Neural progenitor cell (in vitro differentiated cells): Measurements from ENCODE around the gene GALNTL6. TPM values are rescaled to one million over a fixed set of nuclear protein-coding genes. Genes with fewer than 3 reads are reported as not detected.

Source experiments
- DNase-seq: peaks from one replicate; pipeline ENCODE4 v3.0.0-alpha.2; 2016; ENCODE audit warnings: low spot score
- H2AFZ ChIP-seq: fragments of 200-600 bp; sonication (generic); replicated peaks from 2 replicates; pipeline ENCODE4 v1.6.1; 2016; ENCODE audit warnings: antibody characterized with exemption
- H3F3A ChIP-seq: fragments of 200-600 bp; sonication (generic); 2 replicates; pipeline ENCODE4 v1.6.1; 2016; ENCODE audit warnings: antibody characterized with exemption, low read depth
- H3K27ac ChIP-seq: fragments of 200-600 bp; sonication (generic); 2 replicates; pipeline ENCODE4 v1.5.1; 2016; ENCODE audit warnings: mild to moderate bottlenecking
- H3K27me3 ChIP-seq: fragments of 200-600 bp; sonication (generic); 2 replicates; pipeline ENCODE4 v1.6.1; 2016; ENCODE audit warnings: mild to moderate bottlenecking, moderate library complexity
- H3K36me3 ChIP-seq: fragments of 200-600 bp; sonication (generic); 2 replicates; pipeline ENCODE4 v1.5.1; 2016
- H3K4me1 ChIP-seq: fragments of 200-600 bp; sonication (generic); 2 replicates; pipeline ENCODE4 v1.6.1; 2016; ENCODE audit warnings: mixed run types
- H3K4me2 ChIP-seq: fragments of 200-600 bp; sonication (generic); 2 replicates; pipeline ENCODE4 v1.6.1; 2016
- H3K4me3 ChIP-seq: fragments of 200-600 bp; sonication (generic); 2 replicates; pipeline ENCODE4 v1.5.1; 2016
- H3K79me2 ChIP-seq: fragments of 200-600 bp; sonication (generic); 2 replicates; pipeline ENCODE4 v1.6.1; 2016; ENCODE audit warnings: low read depth
- H3K9ac ChIP-seq: fragments of 200-600 bp; sonication (generic); 2 replicates; pipeline ENCODE4 v1.6.1; 2016
- H3K9me3 ChIP-seq: fragments of 200-600 bp; sonication (generic); 2 replicates; pipeline ENCODE4 v1.5.1; 2016; ENCODE audit warnings: low read depth
- H4K20me1 ChIP-seq: fragments of 200-600 bp; sonication (generic); 2 replicates; pipeline ENCODE4 v1.6.1; 2016; ENCODE audit warnings: low read depth
- H3K27ac Mint-ChIP-seq: 3 replicates; pipeline ENCODE4 v1.8.0; 2021; ENCODE audit warnings: mixed read lengths
- H3K27me3 Mint-ChIP-seq: 2 replicates; pipeline ENCODE4 v1.8.0; 2022; ENCODE audit warnings: low read depth, mild to moderate bottlenecking, inconsistent platforms, moderate library complexity, mixed read lengths; ENCODE audit not compliant: insufficient read depth
- H3K36me3 Mint-ChIP-seq: 3 replicates; pipeline ENCODE4 v1.8.0; 2021; ENCODE audit warnings: mixed read lengths
- H3K4me1 Mint-ChIP-seq: 3 replicates; pipeline ENCODE4 v1.8.0; 2021; ENCODE audit warnings: mixed read lengths
- H3K4me3 Mint-ChIP-seq: 3 replicates; pipeline ENCODE4 v1.8.0; 2021; ENCODE audit warnings: mild to moderate bottlenecking, moderate library complexity, mixed read lengths
- H3K9me3 Mint-ChIP-seq: 3 replicates; pipeline ENCODE4 v1.8.0; 2020; ENCODE audit warnings: mixed read lengths
- CTCF ChIP-seq: fragments of 200-600 bp; sonication (generic); IDR thresholded peaks from 2 replicates; pipeline ENCODE4 v1.5.1; 2017; ENCODE audit warnings: antibody characterized with exemption, mild to moderate bottlenecking
- EZH2 ChIP-seq: fragments of 200-600 bp; sonication (generic); IDR thresholded peaks from 2 replicates; pipeline ENCODE4 v1.6.1; 2017; ENCODE audit warnings: antibody characterized with exemption, mild to moderate bottlenecking, moderate library complexity
- EZH2phosphoT487 ChIP-seq: fragments of 200-600 bp; sonication (generic); IDR thresholded peaks from 2 replicates; pipeline ENCODE4 v1.6.1; 2017; ENCODE audit warnings: antibody characterized with exemption
- total RNA-seq: library from RNA; depleted of rRNA; stranded (reverse); fragments of >200 nt; gene quantifications from 2 replicates; pipeline ENCODE4 v1.2.3, GENCODE V29; 2015; ENCODE audit warnings: low replicate concordance

The GALNTL6 gene
- total RNA-seq, 1 donor from 2014 or later: 0.15 TPM

DNA sequence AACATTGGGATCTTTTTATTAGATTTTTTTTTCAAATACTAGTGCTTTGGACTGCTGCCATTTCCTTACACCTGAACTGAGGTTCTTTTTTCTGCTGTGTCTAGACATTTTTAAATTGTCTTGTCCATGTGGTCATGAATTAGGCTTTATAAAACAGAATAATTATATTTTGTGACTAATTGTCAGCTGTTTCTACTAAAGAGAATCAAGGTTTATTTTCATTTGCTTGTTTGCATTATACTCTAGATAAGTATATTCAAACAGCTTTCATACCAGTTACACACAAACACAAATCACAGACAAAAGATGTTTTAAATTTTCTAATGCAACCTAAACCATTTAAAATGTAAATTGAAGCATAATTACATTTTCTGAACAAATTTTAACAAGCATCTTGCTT is 194.7 kb downstream of the GALNTL6 start:
- Histone ChIP-seq H3K4me1 (no peaks in the 10 kb centered on the region), H2AFZ (no peak overlapping the region), H3K27me3 (no peaks in the 10 kb centered on the region), H3K79me2 (no peaks in the 10 kb centered on the region), H3K9me3 (no peaks in the 10 kb centered on the region), H3K9ac (no peak overlapping the region), H3K4me3 (no peak overlapping the region), H3K36me3 (no peaks in the 10 kb centered on the region), H3K4me2 (no peak overlapping the region), H4K20me1 (no peaks in the 10 kb centered on the region), H3K27ac (no peak overlapping the region), H3F3A (no peaks in the 10 kb centered on the region)
- no peak for DNase-seq
- no peak for TF ChIP-seq CTCF
- TF ChIP-seq EZH2phosphoT487: no peak
- TF ChIP-seq EZH2: no peak
- Mint-ChIP-seq H3K9me3 (no peaks in the 10 kb centered on the region), H3K36me3 (no peaks in the 10 kb centered on the region), H3K4me3 (no peak overlapping the region), H3K27me3 (no peaks in the 10 kb centered on the region), H3K27ac (no peak overlapping the region), H3K4me1 (no peaks in the 10 kb centered on the region)

GRCh38 chr4:172009446-172010230 is 196.4 kb downstream of the GALNTL6 start:
- Histone ChIP-seq H3K27me3 (no peaks in the 10 kb centered on the region), H3K27ac (no peak overlapping the region), H3K79me2 (no peaks in the 10 kb centered on the region), H3K9me3 (no peaks in the 10 kb centered on the region), H3K36me3 (no peaks in the 10 kb centered on the region), H3F3A (no peaks in the 10 kb centered on the region), H3K4me1 (no peaks in the 10 kb centered on the region), H3K4me3 (no peak overlapping the region), H4K20me1 (no peaks in the 10 kb centered on the region), H3K4me2 (no peak overlapping the region), H3K9ac (no peak overlapping the region), H2AFZ (no peak overlapping the region)
- H3K4me3 Mint-ChIP-seq: no peak overlapping the region
- H3K36me3 Mint-ChIP-seq: no peaks in the 10 kb centered on the region
- TF ChIP-seq CTCF: no peak
- TF ChIP-seq EZH2phosphoT487: no peak
- no peak for TF ChIP-seq EZH2
- DNase-seq: no peak
- H3K27me3 Mint-ChIP-seq: no peaks in the 10 kb centered on the region
- H3K27ac Mint-ChIP-seq: no peak overlapping the region
- no peaks in the 10 kb centered on the region for H3K4me1 Mint-ChIP-seq
- no peaks in the 10 kb centered on the region for H3K9me3 Mint-ChIP-seq

DNA sequence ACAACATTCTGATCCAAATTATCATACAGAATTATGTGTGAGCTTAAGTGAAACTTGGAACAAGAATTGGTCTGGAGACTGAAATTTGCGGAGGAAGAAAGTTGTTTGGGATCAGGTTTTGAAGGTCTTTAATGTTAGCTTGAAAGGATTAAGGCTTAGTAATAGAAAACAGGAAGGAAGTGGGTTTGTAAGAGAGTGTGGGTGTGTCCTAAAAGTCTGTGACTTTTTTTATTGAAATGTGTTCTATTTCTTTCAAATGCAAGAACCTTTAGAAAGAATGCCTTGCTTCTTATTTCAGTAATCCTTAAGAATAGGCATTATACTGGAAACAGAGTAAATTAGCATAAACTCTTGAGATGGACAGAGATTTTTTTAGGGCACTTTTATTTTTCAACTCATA is 198.0 kb downstream of the GALNTL6 start:
- no peaks in the 10 kb centered on the region for H3K9me3 ChIP-seq
- no peak overlapping the region for H2AFZ ChIP-seq
- no peaks in the 10 kb centered on the region for H3F3A ChIP-seq
- no peak for DNase-seq
- H3K9me3 Mint-ChIP-seq: no peaks in the 10 kb centered on the region
- H3K4me1 ChIP-seq: no peaks in the 10 kb centered on the region
- H3K27me3 Mint-ChIP-seq: no peaks in the 10 kb centered on the region
- H3K36me3 Mint-ChIP-seq: no peaks in the 10 kb centered on the region
- no peak overlapping the region for H3K27ac ChIP-seq
- no peak overlapping the region for H3K4me3 Mint-ChIP-seq
- H3K4me1 Mint-ChIP-seq: no peaks in the 10 kb centered on the region
- no peaks in the 10 kb centered on the region for H3K27me3 ChIP-seq
- no peaks in the 10 kb centered on the region for H3K79me2 ChIP-seq
- no peak overlapping the region for H3K27ac Mint-ChIP-seq
- no peaks in the 10 kb centered on the region for H3K36me3 ChIP-seq
- no peak overlapping the region for H3K4me3 ChIP-seq
- no peaks in the 10 kb centered on the region for H4K20me1 ChIP-seq
- TF ChIP-seq EZH2: no peak
- no peak for TF ChIP-seq EZH2phosphoT487
- no peak for TF ChIP-seq CTCF
- no peak overlapping the region for H3K4me2 ChIP-seq
- no peak overlapping the region for H3K9ac ChIP-seq
